Small intestine (tissue), 7 donors: Measurements from ENCODE around the gene DNAJC3. TPM values are rescaled to one million over a fixed set of nuclear protein-coding genes. Genes with fewer than 3 reads are reported as not detected.

Source experiments
- DNase-seq, 2 donors: peaks; one replicate each; pipeline versions ENCODE4 v3.0.0 to v3.0.0-alpha.2; 2013
- FAIRE-seq: peaks from 2 replicates; lab custom pipeline; 2012; peaks lifted over from hg19 to GRCh38; lab: Jason Lieb, UNC
- H3K27ac ChIP-seq, 3 donors: one replicate each; pipeline ENCODE4 v1.5.1; 2013; ENCODE audit warnings: low read length in 2 of 3, mild to moderate bottlenecking in 2 of 3, control low read depth in 1 of 3, inconsistent platforms in 1 of 3, low read depth in 1 of 3, moderate library complexity in 1 of 3
- H3K27me3 ChIP-seq, 3 donors: one replicate each; pipeline ENCODE4 v1.6.1; 2013; ENCODE audit warnings: low read length in 3 of 3, inconsistent platforms in 1 of 3; ENCODE audit not compliant: control insufficient read depth in 3 of 3, insufficient read depth in 3 of 3
- H3K36me3 ChIP-seq, 3 donors: one replicate each; pipeline ENCODE4 v1.6.1; 2013; ENCODE audit warnings: low read length in 3 of 3, inconsistent platforms in 1 of 3, low read depth in 1 of 3, mild to moderate bottlenecking in 1 of 3, moderate library complexity in 1 of 3; ENCODE audit not compliant: control insufficient read depth in 3 of 3, insufficient read depth in 2 of 3
- H3K4me1 ChIP-seq, 3 donors: one replicate each; pipeline ENCODE4 v1.6.1; 2013; ENCODE audit warnings: low read length in 2 of 3, inconsistent platforms in 1 of 3, low read depth in 1 of 3, mild to moderate bottlenecking in 1 of 3, moderate library complexity in 1 of 3; ENCODE audit not compliant: control insufficient read depth in 3 of 3, insufficient read depth in 2 of 3
- H3K4me3 ChIP-seq, 3 donors: one replicate each; pipeline ENCODE4 v1.5.1; 2013; ENCODE audit warnings: low read length in 3 of 3, control low read depth in 1 of 3, inconsistent platforms in 1 of 3, low read depth in 1 of 3, mild to moderate bottlenecking in 1 of 3, moderate library complexity in 1 of 3
- H3K9me3 ChIP-seq, 2 donors: one replicate each; pipeline ENCODE4 v1.6.1; 2013; ENCODE audit warnings: low read depth in 1 of 2, low read length in 1 of 2; ENCODE audit not compliant: control insufficient read depth in 2 of 2, insufficient read depth in 1 of 2
- WGBS, 3 donors: extraction: QIAGEN DNeasy Blood & Tissue Kit; methylation state at CpG; one replicate each; pipeline ENCODE4 v1.1.7; 2013; 5-methylcytosine and 5-hydroxymethylcytosine counted together
- polyA plus RNA-seq, 4 donors: library from polyadenylated mRNA; stranded (reverse) in 3 of 4; unstranded in 1 of 4; fragments of 200-250 nt in 3 of 4; fragments of 120-200 nt in 1 of 4; gene quantifications; one replicate each; pipeline versions ENCODE4 v1.2.1 to v1.2.3, GENCODE V29; 2013
- donor health status: healthy with polysubstance abuse.
- donor health status: control.
- donor health status: control.
- donor health status: Bipolar disorder and iron deficiency.
- donor health status: healthy.

DNAJC3 gene
- polyA plus RNA-seq, 4 donors = 8.7 to 50.3 (median 19.3) TPM

- 89 to 94% (median 89%) methylated on average over 3 of the region's 3 CpGs for WGBS, 3 donors
- no peaks in the 10 kb centered on the region for H3K27me3 ChIP-seq
- H3K36me3 ChIP-seq = peaks cover 8 to 19% (median 19%) of the 10 kb centered on the region in 3 donors
- no peak for FAIRE-seq
- H3K9me3 ChIP-seq = no peaks in the 10 kb centered on the region
- no peaks in the 10 kb centered on the region for H3K4me1 ChIP-seq
- H3K27ac ChIP-seq = no peak overlapping the region
- H3K4me3 ChIP-seq = no peak overlapping the region
- DNase-seq = no peak
These were observed 116.1 kb downstream of the DNAJC3 start for GRCh38 chr13:95793018-95793555.

GRCh38 chr13:95793781-95794180 is 116.8 kb downstream of the DNAJC3 start:
- H3K4me3 ChIP-seq = no peak overlapping the region
- H3K9me3 ChIP-seq = no peaks in the 10 kb centered on the region
- 91 to 92% (median 92%) methylated on average over 3 of the region's 3 CpGs for WGBS, 3 donors
- H3K4me1 ChIP-seq = no peaks in the 10 kb centered on the region
- DNase-seq (no peak), FAIRE-seq (no peak)
- H3K36me3 ChIP-seq = peaks cover 4 to 19% (median 17%) of the 10 kb centered on the region in 3 donors
- no peak overlapping the region for H3K27ac ChIP-seq
- H3K27me3 ChIP-seq = no peaks in the 10 kb centered on the region

GRCh38 chr13:95797016-95797415 is 120.1 kb downstream of the DNAJC3 start:
- Histone ChIP-seq H3K9me3 (no peaks in the 10 kb centered on the region), H3K27me3 (no peaks in the 10 kb centered on the region), H3K4me1 (no peaks in the 10 kb centered on the region), H3K27ac (no peak overlapping the region), H3K4me3 (no peak overlapping the region), H3K36me3 (peaks cover 0 to 12% (median 10%) of the 10 kb centered on the region in 3 donors)
- WGBS, 3 donors = 86 to 93% (median 90%) methylated on average over 2 of the region's 2 CpGs
- DNase-seq (no peak), FAIRE-seq (no peak)

GRCh38 chr13:95800436-95800835 is 123.5 kb downstream of the DNAJC3 start:
- no peak for FAIRE-seq
- Histone ChIP-seq H3K9me3 (no peaks in the 10 kb centered on the region), H3K36me3 (peaks cover 0 to 4% (median 0%) of the 10 kb centered on the region in 3 donors), H3K4me3 (no peak overlapping the region), H3K27ac (no peak overlapping the region), H3K27me3 (no peaks in the 10 kb centered on the region), H3K4me1 (no peaks in the 10 kb centered on the region)
- no peak for DNase-seq
- 69 to 92% (median 89%) methylated on average over 1 of the region's 1 CpG for WGBS, 3 donors

- no peaks in the 10 kb centered on the region for H3K4me1 ChIP-seq
- FAIRE-seq (no peak), DNase-seq (no peak)
- no peak overlapping the region for H3K4me3 ChIP-seq
- no peak overlapping the region for H3K27ac ChIP-seq
- H3K36me3 ChIP-seq = peaks cover 0 to 4% (median 0%) of the 10 kb centered on the region in 3 donors
- WGBS, 3 donors = 94 to 97% (median 95%) methylated on average over 4 of the region's 4 CpGs
- H3K27me3 ChIP-seq = no peaks in the 10 kb centered on the region
- H3K9me3 ChIP-seq = peaks cover 0 to 2% of the 10 kb centered on the region in 2 donors
These were observed 124.9 kb downstream of the DNAJC3 start for GRCh38 chr13:95801825-95802224.

GRCh38 chr13:95805921-95806320 is 129.0 kb downstream of the DNAJC3 start:
- FAIRE-seq = no peak
- H3K36me3 ChIP-seq = peaks cover 0 to 5% (median 0%) of the 10 kb centered on the region in 3 donors
- H3K4me3 ChIP-seq = no peak overlapping the region
- H3K27me3 ChIP-seq = no peaks in the 10 kb centered on the region
- no peaks in the 10 kb centered on the region for H3K4me1 ChIP-seq
- DNase-seq = no peak
- no peak overlapping the region for H3K27ac ChIP-seq
- peaks cover 0 to 7% of the 10 kb centered on the region in 2 donors for H3K9me3 ChIP-seq

GRCh38 chr13:95809429-95809828 is 132.5 kb downstream of the DNAJC3 start:
- WGBS, 3 donors = 90 to 94% (median 90%) methylated on average over 5 of the region's 5 CpGs
- no peak for FAIRE-seq
- peaks cover 0 to 4% (median 0%) of the 10 kb centered on the region in 3 donors for H3K27me3 ChIP-seq
- H3K36me3 ChIP-seq = peaks cover 0 to 6% (median 0%) of the 10 kb centered on the region in 3 donors
- peaks cover 0 to 20% of the 10 kb centered on the region in 2 donors for H3K9me3 ChIP-seq
- DNase-seq = no peak
- no peaks in the 10 kb centered on the region for H3K4me1 ChIP-seq
- no peak overlapping the region for H3K27ac ChIP-seq
- no peak overlapping the region for H3K4me3 ChIP-seq

- Histone ChIP-seq H3K4me1 (no peaks in the 10 kb centered on the region), H3K27me3 (peaks cover 0 to 4% (median 0%) of the 10 kb centered on the region in 3 donors), H3K9me3 (peaks cover 0 to 18% of the 10 kb centered on the region in 2 donors), H3K4me3 (no peak overlapping the region), H3K36me3 (peaks cover 0 to 12% (median 0%) of the 10 kb centered on the region in 3 donors), H3K27ac (no peak overlapping the region)
- 84 to 91% (median 89%) methylated on average over 3 of the region's 3 CpGs for WGBS, 3 donors
- no peak for DNase-seq
- no peak for FAIRE-seq
These were observed 136.2 kb downstream of the DNAJC3 start for GRCh38 chr13:95813139-95813538.

- Histone ChIP-seq H3K27me3 (peaks cover 0 to 4% (median 0%) of the 10 kb centered on the region in 3 donors), H3K4me3 (no peak overlapping the region), H3K27ac (no peak overlapping the region), H3K4me1 (no peaks in the 10 kb centered on the region), H3K9me3 (peaks cover 0 to 14% of the 10 kb centered on the region in 2 donors), H3K36me3 (peaks cover 0 to 10% (median 0%) of the 10 kb centered on the region in 3 donors)
- whole genome bisulfite sequencing, 3 donors = 73 to 90% (median 81%) methylated on average over 1 of the region's 1 CpG
- FAIRE-seq (no peak), DNase-seq (peak; percentile 54 to 70)
These were observed 137.6 kb downstream of the DNAJC3 start for GRCh38 chr13:95814495-95814894.
